HG02943 (cell line): ENCODE data around the gene CNGA4.
"Not testable (repeated sequence)": the region's sequence is repeated elsewhere in the genome, so short reads cannot be mapped to it uniquely, and the experiment has no call there.

ENCODE experiments used
- ATAC-seq: cut with Tn5 transposase; IDR thresholded peaks from one replicate; pipeline ENCODE4 v1.9.1; 2021; ENCODE audit warnings: mild to moderate bottlenecking, low read depth, moderate library complexity; ENCODE audit not compliant: unreplicated experiment

The CNGA4 gene

DNA sequence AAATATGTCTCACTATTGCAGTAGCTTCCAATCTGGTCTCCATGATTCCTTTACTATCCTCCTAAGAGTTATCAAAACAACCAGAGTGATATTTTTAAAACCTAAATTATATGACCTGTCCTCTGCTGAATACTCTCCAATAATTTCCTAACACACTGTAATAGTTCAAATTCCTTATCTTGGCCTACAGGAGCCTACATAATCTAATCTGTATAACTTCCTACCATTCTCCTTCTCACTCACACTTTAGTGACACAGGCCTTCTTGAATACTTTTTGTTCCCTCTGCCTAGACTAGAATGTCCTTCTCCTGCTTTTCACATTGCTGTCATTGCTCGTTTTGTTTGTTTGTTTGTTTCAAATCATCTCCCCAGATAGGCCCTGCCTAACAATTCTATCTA lies 13.9 kb upstream of the CNGA4 start:
- ATAC-seq: no peak

DNA sequence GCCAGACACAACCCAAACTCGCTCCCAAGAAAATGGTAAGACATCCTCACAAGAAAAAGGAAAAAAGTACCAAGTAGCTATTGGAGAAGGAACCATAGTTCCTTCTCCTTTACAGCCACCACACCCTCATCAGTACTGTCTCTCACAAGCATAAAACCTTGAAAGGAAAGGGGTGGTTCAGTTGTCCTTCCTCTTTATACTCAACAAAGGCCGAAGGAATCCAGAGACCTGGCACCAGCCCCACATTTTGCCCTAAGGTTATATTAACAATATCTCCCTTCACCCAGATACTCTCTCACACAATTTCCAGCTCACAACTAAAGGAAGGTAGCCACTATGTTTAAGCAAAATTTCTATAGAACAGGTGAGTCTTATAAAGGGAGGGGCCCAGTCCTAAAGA lies 13.0 kb upstream of the CNGA4 start:
- ATAC-seq: no peak

DNA sequence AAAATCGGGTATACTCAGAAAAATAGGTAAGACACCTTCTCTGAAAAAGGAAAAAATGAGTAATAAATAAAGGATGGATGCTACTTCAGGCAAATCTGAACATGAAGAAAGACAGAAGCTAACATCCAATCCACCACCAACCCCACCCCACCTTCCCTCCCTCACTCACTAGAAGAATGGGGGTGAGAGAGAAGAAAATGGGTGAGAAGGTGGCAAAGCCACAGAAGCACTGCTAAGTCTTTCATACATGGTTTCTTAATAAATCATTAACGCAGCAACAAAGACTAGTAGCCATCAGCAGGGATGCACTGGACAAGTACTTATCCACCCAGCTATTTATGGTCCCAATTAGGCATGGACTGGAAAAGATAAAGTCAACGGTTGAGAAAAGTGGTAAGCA lies 10.4 kb upstream of the CNGA4 start:
- no peak for ATAC-seq

DNA sequence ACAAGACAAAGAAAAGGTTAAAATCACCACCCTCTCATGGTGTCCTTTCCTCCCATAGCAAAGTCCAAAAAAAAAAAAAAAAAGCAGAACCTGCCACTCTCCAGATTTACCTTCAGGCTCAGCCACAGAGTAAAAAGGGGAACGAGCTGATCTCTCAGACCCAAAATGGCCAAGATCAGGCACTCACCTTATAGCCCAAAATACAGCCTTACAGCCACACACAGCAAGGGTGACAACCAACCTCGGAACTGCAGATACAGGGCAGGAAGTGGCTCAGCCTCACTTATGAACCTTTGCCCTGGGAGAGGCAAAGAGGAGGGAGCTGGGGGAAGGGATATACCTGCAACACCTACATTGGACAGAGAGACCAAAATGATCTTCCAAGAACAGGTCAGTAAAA lies 9.0 kb upstream of the CNGA4 start:
- no peak for ATAC-seq

DNA sequence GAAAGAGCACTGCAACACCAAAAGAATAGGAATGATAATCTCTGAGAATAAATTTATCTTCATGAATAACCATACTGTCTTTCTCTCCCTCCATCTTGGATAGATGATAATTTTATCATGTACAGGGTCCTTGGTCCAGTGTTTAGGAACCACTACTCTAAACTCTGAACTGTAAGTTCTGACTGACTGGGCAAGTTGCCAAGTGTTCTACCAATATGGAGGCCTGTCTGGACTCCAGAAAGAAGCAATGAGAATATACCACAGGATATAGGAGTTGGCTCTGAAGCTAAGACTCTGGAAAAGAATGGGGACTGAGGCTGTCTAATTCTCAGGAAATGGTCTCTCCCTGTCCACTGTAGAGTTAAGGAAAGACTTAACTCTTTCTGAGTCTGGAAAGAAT lies 6.0 kb upstream of the CNGA4 start:
- ATAC-seq: no peak

DNA sequence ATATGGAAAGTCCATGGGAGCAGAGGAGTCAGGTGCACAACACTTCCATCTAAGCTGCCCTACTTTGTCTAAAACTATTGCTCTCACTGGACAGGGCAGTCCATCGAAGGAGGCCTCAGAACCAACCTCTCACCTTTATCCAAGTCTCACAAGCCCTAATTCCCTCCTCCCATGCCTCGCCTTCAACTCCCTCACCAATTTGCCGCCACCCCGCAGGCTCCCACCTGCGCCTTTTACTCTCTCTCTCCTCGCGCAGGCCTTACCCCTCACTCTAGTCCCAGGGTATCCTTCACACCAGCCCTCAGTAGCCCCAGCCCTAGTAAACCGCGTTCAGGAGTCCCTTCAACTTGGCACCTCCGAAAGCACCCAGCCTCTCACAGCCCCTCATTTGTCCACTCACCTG lies 4.9 kb upstream of the CNGA4 start:
- ATAC-seq: no peak

DNA sequence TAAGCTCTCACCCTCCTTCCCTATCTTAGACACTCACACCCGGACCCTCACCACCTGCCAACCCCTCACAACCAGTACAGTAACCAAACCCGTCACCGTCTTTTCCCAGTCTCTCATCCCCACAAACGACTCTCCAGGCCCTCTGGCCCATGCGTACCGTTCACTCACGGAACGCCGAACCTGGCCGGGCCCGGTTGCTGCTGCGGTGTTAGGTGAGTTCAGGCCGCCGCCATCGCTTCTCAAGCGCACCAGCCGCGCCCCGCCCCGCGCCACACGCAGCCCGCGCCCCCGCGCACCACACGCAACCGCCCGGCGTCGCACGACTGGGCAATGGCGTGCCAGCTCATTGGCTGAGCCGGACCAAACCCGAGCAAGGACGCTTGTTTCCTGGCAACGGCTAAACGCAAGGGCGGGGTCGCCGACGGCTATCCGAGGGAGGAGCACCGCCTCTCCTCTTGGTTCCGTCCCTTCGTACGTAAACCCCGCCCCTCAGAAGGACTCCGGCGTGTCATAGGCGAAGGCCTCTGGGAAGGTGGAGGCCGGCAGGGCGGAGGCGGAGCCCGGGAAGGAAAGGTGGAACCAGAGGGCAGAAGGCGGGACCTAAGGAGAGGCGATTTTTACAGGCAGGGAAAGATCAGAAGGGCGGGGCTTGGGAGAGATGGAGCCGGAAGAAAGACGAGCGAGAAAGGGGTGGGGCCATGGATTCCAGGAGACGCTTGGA lies 4.3 kb upstream of the CNGA4 start, which contains the start of gene FHIP1B:
TSS of gene FHIP1B (minus strand) at position 250 of the 721 bp plus-strand sequence. CDS start 10,120 bp downstream, outside the sequence.
- peak; percentile 93 for ATAC-seq

DNA sequence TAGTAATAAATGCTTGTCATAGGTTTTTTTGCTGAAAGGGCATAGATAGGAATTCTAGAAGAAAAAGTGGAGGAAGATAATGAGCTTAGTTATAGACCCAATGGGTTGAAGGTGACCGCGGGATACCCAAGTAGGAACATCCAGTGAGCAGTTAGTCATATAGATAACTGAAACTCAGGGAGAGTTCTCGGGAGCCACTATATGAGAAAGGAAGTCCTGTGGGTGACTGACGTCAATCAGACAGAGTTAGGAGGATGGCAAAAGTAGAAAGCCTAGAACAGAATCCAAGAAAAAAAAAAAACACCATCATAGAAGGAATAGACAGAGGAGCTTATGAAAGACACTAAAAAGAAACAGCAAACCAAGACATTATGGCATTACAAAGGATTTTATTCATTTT lies 1.6 kb upstream of the CNGA4 start:
- no peak for ATAC-seq

DNA sequence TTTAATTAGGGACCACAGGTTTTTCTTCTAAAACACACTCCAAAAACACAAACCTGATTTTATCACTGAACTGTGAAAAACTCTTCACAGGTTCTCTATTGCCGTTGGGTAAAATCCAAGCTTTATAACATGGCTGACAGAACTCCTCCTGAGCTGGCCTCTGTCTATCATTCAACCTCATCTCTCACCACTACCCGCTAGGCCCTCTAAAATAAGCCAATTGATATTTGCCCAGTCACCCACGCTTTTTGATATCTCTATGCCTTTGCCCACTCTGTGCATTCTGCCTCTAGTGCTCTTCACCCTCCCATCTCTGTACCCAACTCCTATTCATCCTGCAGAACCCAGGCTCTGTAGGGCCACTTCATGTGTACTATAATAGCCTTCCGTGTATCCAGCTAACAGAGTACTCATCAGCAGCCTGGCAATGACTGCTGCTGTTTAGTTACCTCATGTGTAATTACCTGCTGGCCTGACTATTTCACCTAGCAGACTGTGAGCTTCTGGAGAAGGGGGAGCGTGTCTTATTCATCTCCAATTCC lies 1.1 kb upstream of the CNGA4 start:
- ATAC-seq: no peak

DNA sequence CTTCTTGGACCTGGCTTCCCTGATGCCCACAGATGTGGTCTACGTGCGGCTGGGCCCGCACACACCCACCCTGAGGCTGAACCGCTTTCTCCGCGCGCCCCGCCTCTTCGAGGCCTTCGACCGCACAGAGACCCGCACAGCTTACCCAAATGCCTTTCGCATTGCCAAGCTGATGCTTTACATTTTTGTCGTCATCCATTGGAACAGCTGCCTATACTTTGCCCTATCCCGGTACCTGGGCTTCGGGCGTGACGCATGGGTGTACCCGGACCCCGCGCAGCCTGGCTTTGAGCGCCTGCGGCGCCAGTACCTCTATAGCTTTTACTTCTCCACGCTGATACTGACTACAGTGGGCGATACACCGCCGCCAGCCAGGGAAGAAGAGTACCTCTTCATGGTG lies 1.2 kb downstream of the CNGA4 start:
- ATAC-seq: no peak

DNA sequence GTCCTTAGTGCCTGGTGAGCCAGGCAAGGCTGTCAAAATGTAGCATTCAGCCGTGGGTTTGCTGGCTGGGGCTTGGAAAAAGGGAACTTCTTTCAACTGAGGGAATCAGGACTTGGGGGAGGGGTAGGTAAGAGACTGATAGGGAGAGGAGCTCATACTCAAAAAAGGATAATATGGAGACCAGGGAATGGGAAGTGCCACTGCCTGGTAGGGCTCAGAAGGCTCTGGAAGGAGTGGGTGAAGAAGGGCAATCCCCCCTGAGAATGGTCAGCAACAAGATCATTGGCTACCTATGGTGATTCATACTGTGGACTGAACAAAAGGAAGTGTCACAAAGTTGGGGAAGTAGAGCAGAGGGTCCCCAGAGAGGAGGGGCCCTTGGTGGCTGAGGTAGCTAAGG lies 1.9 kb downstream of the CNGA4 start:
- no peak for ATAC-seq

DNA sequence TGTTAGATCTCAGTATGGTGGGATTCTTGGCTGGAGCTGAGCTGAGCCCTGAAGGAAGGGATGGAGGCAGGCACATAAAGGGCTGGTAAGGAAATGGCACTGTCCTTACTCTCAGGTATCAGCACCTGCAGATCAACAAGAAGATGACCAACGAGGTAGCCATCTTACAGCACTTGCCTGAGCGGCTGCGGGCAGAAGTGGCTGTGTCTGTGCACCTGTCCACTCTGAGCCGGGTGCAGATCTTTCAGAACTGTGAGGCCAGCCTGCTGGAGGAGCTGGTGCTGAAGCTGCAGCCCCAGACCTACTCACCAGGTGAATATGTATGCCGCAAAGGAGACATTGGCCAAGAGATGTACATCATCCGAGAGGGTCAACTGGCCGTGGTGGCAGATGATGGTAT lies 2.4 kb downstream of the CNGA4 start:
- ATAC-seq: no peak

DNA sequence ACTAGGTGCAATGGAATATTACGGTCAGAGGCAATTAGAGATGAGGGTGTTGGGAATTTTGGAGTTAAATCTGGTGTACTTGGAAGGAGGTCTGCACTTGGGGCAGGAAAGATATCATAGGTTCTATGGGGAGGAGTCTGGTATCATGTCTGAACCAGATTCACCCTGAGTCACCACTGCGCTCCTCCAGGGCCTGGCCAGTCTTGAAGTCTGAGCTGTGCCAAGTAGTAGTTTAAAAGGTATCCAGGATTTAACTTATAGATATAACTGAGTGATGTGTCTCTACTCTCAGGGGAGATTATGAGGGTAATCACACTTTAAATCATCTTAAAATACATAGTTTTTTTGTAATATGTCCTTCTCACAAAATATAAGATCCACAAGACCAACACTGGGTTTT lies 6.6 kb downstream of the CNGA4 start:
- no peak for ATAC-seq

DNA sequence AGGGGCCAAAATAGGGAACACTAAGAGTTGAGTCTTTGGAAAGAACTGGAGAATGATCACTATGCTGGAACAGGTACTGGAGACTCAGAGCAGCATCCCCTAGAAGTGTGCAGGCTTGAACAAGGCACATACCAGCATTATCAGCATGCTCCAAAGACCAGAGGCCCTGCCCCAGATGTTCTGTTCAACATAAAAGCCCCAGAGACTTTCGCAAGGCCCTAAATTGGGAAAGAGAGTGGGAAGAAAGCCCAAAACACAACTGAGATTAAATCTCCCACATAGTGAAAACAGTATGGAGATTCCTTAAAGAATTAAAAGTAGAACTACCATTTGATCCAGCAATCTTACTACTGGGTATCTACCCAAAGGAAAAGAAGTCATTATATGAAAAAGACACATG lies 9.4 kb downstream of the CNGA4 start:
- no peak for ATAC-seq

DNA sequence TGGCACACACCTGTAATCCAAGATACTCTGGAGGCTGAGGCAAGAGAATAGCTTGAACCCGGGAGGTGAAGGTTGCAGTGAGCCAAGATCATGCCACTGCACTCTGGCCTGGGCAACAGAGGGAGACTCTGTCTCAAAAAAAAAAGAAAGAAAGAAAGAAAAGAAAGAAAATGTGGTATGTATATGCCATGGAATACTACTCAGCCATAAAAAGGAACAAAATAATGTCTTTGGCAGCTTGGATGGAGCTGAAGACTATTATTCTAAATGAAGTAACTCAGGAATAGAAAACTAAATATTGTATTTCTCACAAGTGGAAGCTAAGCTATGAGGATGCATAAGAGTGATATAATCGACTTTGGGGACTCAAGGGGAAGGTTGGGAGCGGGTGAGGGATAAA lies 10.0 kb downstream of the CNGA4 start:
- not testable (repeated sequence) for ATAC-seq

DNA sequence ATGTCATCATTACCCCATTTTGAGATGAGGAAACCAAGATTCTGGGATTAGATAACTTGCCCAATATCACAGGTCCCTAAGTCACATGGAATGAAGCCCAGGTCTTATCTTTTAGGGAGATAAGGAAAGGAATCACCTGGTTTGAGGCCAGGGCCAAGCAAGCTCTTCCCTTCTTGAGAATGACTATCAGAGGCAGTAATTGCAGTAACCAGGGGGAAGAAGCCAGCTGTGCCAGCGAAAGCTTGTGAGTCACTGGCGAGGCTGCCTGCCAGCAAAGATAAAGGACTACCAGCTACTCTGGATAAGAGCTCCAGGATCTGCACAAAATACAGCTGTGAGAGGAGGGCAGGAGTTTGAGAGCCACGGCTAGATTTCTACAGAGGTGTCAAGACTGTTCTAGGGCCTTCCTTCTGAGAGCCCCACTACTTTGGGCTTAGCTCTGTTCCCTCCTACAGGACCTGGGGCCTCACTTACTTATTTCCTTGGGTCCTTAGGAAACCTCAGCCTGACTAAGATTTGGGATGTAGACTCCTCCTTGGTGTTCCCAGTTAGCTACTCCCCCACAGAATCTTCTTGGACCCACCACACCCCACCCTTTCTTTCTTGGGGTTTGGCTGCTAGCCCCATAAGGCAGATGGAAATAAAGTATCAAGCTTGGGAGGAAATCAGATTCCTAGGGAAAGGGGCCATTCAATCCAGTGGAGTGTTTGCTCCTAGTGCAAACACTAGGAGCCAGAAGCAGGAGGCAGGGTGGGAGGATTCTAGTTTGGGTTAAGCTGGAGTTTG lies 11.1 kb downstream of the CNGA4 start:
- ATAC-seq: no peak

DNA sequence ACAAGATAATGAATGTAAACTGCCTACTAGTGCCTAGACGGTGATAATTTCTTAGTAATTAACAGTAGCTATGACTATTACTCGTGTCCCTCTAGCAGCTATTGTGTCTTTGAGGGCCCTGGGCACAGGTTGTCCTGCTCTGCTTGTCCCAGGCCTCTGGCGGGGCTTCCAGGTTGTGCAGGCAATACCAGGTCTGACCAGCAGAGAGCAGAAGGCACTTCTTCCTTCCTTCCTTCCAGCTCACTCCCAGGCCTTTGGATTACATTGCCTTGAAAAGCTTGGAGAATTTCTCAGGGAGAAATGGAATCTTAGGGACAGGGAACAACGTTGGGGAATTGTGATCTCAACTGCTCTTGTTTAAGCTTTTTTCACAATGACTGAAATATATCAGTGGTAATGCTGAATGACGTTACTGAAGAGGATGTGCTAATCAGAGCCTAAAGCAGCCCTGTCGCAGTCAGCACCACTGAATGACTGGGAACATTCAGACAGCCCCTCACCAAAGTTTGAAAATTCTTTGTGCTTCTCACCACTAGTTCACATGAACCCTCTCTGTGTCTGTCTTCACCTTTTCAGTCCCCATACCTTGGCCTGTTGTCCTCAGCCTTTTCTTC lies 12.3 kb downstream of the CNGA4 start:
- peak; percentile 75 for ATAC-seq

DNA sequence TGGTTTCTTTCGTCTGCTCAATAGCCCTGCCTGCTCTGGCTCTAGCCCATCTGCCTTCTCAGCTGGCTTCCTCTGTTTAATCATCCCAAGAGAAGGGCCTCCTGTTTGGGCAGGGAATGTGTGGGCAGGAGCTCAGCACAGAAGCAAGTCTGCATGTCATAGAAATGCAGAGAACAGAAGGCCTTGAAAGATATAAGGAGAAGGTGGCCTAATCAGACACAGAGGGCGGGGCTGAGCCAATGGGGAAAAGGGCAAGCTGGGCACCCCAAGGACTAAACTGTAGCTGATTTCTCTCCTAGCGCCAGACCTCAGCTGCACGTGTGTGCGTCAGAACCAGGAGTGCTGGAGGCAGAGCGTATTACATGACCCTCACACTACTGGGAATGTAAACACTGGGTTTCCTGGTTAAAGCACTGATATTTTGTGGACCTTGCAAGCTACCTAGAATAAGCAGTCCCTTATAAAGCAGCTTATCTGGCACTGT lies 13.1 kb downstream of the CNGA4 start:
- no peak for ATAC-seq

DNA sequence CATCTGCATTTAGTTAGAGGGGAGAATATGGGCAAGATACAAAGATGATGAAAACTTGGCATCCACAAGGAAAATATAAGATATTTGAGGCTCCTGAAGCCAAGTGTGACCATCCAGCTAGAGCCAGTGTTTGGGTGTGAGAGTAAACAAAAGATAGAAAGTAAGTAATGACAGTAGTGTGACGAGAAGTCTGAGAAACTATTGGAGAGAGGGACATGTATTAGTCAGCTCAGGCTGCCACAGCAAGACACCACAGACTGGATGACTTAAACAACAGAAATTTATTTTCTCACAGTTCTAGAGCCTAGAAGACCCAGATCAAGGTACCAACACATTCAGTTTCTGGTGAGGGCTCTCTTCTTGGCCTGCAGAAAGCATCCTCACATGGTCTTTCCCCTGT lies 14.3 kb downstream of the CNGA4 start:
- no peak for ATAC-seq

DNA sequence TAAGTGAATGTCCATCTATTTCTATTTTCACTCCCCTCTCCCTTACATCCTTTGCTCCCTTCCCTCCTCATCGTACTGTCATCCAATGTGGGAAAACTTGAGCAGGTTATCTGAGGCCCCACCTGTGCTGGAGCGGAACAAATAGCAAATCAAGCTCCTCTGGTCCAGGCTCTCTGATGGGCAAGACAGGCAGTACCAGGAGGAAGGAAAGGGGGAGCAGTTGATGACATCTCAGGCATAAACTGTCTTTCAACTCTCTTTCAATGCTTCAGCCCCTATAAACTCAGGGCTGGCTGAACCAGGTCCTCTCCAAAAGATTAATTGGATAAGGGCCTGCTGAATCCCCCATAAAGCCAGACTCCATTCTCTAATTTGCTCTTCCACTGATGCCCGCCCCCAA lies 19.3 kb downstream of the CNGA4 start:
- ATAC-seq: no peak

DNA sequence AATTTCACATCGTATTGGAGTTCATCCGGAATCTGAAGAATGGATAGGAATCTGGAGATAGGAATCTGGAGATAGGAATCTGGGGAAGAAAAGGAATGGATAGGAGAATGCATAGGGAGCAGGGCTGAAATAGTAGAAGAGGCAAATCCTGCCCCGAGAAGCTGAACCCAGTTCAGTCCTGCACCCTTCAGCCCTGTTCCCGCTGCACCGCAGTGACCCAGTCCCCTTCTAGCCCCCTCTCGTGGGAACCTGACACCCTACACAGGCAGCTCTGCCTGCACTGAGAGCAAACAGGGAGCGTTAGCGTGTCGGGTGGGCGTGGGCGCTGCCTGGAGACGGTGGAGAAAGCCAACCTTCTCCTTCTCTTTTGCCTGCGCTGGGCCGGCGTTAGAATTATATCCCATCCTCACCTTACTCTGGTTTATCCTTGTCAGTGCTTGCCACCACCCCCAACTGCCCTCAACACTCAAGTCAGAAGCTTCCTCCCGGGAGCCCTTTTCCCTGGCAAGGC lies 19.7 kb downstream of the CNGA4 start:
- ATAC-seq: no peak
